ENCODE data around the gene CDCA5. TPM values are rescaled to one million over a fixed set of nuclear protein-coding genes. Genes with fewer than 3 reads are reported as not detected.

Gene CDCA5
- total RNA-seq, 1 donor = 15.5 TPM

- no peak for TF ChIP-seq CTCF (IDR thresholded peaks at IDR 0.05; ENCODE audit: insufficient read depth, low read depth, low read length)
- H3K4me3 ChIP-seq (ENCODE audit: low read depth, low read length) = no peak overlapping the region
- no peak for DNase-seq (ENCODE audit: low read depth)
These were observed 48.3 kb downstream of the CDCA5 start for GRCh38 chr11:65035579-65035978.

GRCh38 chr11:65034423-65034822 lies 49.4 kb downstream of the CDCA5 start:
- no peak overlapping the region for H3K4me3 ChIP-seq (ENCODE audit: low read depth, low read length)
- TF ChIP-seq CTCF (IDR thresholded peaks at IDR 0.05; ENCODE audit: insufficient read depth, low read depth, low read length) = no peak

GRCh38 chr11:65032216-65032615 lies 51.6 kb downstream of the CDCA5 start:
- no peak for DNase-seq (ENCODE audit: low read depth)

More at GRCh38 chr11:65034423-65034822, 49.4 kb downstream of the CDCA5 start:
- no peak for DNase-seq (ENCODE audit: low read depth)

More at GRCh38 chr11:65032216-65032615, 51.6 kb downstream of the CDCA5 start:
- H3K4me3 ChIP-seq (ENCODE audit: low read depth, low read length) = no peak overlapping the region
- TF ChIP-seq CTCF (IDR thresholded peaks at IDR 0.05; ENCODE audit: insufficient read depth, low read depth, low read length) = no peak

Small RNAs within 50 kb of the gene (small RNA-seq; reads per million reads assigned to genes)
- gene SNX15 = not detected

Other genes starting within 250 kb of the CDCA5 start
- gene CDC42BPG, start 239.4 kb downstream of the CDCA5 start, total RNA-seq = under 0.01 TPM in 2 replicates
- gene EHD1, start 205.4 kb downstream of the CDCA5 start, total RNA-seq = 80.2 and 93.7 TPM in 2 replicates
- gene ATG2A, start 166.8 kb downstream of the CDCA5 start, total RNA-seq = 12.1 and 13.2 TPM in 2 replicates
- 11.6 and 14.2 TPM in 2 replicates for gene PPP2R5B, start 159.4 kb downstream of the CDCA5 start, total RNA-seq
- gene GPHA2, start 148.1 kb downstream of the CDCA5 start, total RNA-seq = not detected in 2 replicates
- not detected in 2 replicates for gene MAJIN, start 111.9 kb downstream of the CDCA5 start, total RNA-seq
- 0.86 and 1.3 TPM in 2 replicates for gene BATF2, start 87.1 kb downstream of the CDCA5 start, total RNA-seq
- 44.5 and 73.4 TPM in 2 replicates for gene ARL2, start 69.9 kb downstream of the CDCA5 start, total RNA-seq
- 12.5 and 14.5 TPM in 2 replicates for gene SNX15, start 56.6 kb downstream of the CDCA5 start, total RNA-seq
- gene SAC3D1, start 42.8 kb downstream of the CDCA5 start, total RNA-seq = 10.4 and 13.5 TPM in 2 replicates
- 23.7 and 27.4 TPM in 2 replicates for gene NAALADL1, start 25.5 kb downstream of the CDCA5 start, total RNA-seq
- gene ZFPL1, start 182 bp upstream of the CDCA5 start, total RNA-seq = 28.9 and 46.7 TPM in 2 replicates
- 104 and 169 TPM in 2 replicates for gene VPS51, start 12.2 kb upstream of the CDCA5 start, total RNA-seq
- gene TM7SF2, start 27.8 kb upstream of the CDCA5 start, total RNA-seq = 31.6 and 45.8 TPM in 2 replicates
- 11.2 and 15.1 TPM in 2 replicates for gene ZNHIT2, start 33.7 kb upstream of the CDCA5 start, total RNA-seq
- gene FAU, start 38.1 kb upstream of the CDCA5 start, total RNA-seq = 137 and 279 TPM in 2 replicates
- gene MRPL49, start 38.3 kb upstream of the CDCA5 start, total RNA-seq = 41.2 and 54.4 TPM in 2 replicates
- gene SYVN1, start 50.5 kb upstream of the CDCA5 start, total RNA-seq = 13.0 and 13.5 TPM in 2 replicates
- not detected in 2 replicates for gene SPDYC, start 86.2 kb upstream of the CDCA5 start, total RNA-seq
- gene CAPN1, start 97.9 kb upstream of the CDCA5 start, total RNA-seq = 123 and 133 TPM in 2 replicates
- gene POLA2, start 177.9 kb upstream of the CDCA5 start, total RNA-seq = 7.1 and 12.1 TPM in 2 replicates
- gene CDC42EP2, start 230.8 kb upstream of the CDCA5 start, total RNA-seq = 21.3 and 32.8 TPM in 2 replicates
- gene DPF2, start 249.8 kb upstream of the CDCA5 start, total RNA-seq = 47.0 and 60.9 TPM in 2 replicates

Measured in fibroblast of villous mesenchyme (primary cell).